Thoracic aorta (tissue), 2 donors: Measurements from ENCODE around the gene RAB37. TPM values are rescaled to one million over a fixed set of nuclear protein-coding genes. Genes with fewer than 3 reads are reported as not detected.
A peak's percentile ranks its signal among the peaks of the same experiment; 100 is the strongest.

Source experiments
- ATAC-seq: fragments of 150-250 bp; one replicate; pipeline ENCODE4 v1.8.0; 2017; ENCODE audit warnings: low read depth; ENCODE audit not compliant: insufficient number of reproducible peaks, low FRiP score
- DNase-seq: peaks from one replicate; pipeline ENCODE4 v3.0.0-alpha.2; 2020; ENCODE audit warnings: low spot score
- H3K27ac ChIP-seq, 2 donors: fragments of 200-600 bp; sonication (generic); 1 replicate in 1 of 2; 2 replicates in 1 of 2; pipeline ENCODE4 v1.5.1; 2016; ENCODE audit warnings: mild to moderate bottlenecking in 2 of 2, moderate library complexity in 2 of 2
- H3K27me3 ChIP-seq: fragments of 200-600 bp; sonication (generic); replicated peaks from 2 replicates; pipeline ENCODE4 v1.6.0; 2016; ENCODE audit warnings: mild to moderate bottlenecking; ENCODE audit not compliant: insufficient read depth
- H3K36me3 ChIP-seq: fragments of 200-600 bp; sonication (generic); one replicate; pipeline ENCODE4 v1.5.1; 2016
- H3K4me1 ChIP-seq, 2 donors: fragments of 200-600 bp; sonication (generic); 1 replicate in 1 of 2; 2 replicates in 1 of 2; pipeline versions ENCODE4 v1.5.1 to v1.6.0; 2016; ENCODE audit warnings: low read depth in 2 of 2, mild to moderate bottlenecking in 1 of 2; ENCODE audit not compliant: control insufficient read depth in 1 of 2
- H3K4me3 ChIP-seq: fragments of 200-600 bp; sonication (generic); 2 replicates; pipeline ENCODE4 v1.5.1; 2016; ENCODE audit warnings: mild to moderate bottlenecking
- H3K9me3 ChIP-seq: fragments of 200-600 bp; sonication (generic); 2 replicates; pipeline ENCODE4 v1.5.1; 2016
- CTCF ChIP-seq: fragments of 200-600 bp; sonication (generic); IDR thresholded peaks from one replicate; pipeline ENCODE4 v1.5.1; 2019; ENCODE audit warnings: antibody characterized with exemption
- total RNA-seq, 2 donors: library from RNA; depleted of rRNA; stranded (reverse); fragments of >200 nt; gene quantifications; one replicate each; pipeline versions ENCODE4 v1.1.0 to v1.2.3, GENCODE V29; 2016

Gene RAB37
- total RNA-seq, 2 donors from 2014 or later = 2.2 to 3.2 TPM

- ATAC-seq (no peak), DNase-seq (no peak)
- no peak overlapping the region for H3K4me3 ChIP-seq
- TF ChIP-seq CTCF = no peak
- H3K36me3 ChIP-seq = no peaks in the 10 kb centered on the region
- no peaks in the 10 kb centered on the region for H3K9me3 ChIP-seq
- peaks cover 15 to 25% of the 10 kb centered on the region in 2 donors for H3K4me1 ChIP-seq
- peak overlapping the region in 1 of 2 donors; percentile 26 for H3K27ac ChIP-seq
- no peaks in the 10 kb centered on the region for H3K27me3 ChIP-seq
These were observed 42.4 kb downstream of the RAB37 start for GRCh38 chr17:74779501-74779900.

- no peak for ATAC-seq
- no peaks in the 10 kb centered on the region for H3K9me3 ChIP-seq
- no peaks in the 10 kb centered on the region for H3K36me3 ChIP-seq
- no peak for DNase-seq
- peaks cover 15 to 21% of the 10 kb centered on the region in 2 donors for H3K4me1 ChIP-seq
- peak overlapping the region in 1 of 2 donors; percentile 26 for H3K27ac ChIP-seq
- no peaks in the 10 kb centered on the region for H3K27me3 ChIP-seq
- no peak overlapping the region for H3K4me3 ChIP-seq
- TF ChIP-seq CTCF = no peak
These were observed 42.9 kb downstream of the RAB37 start for GRCh38 chr17:74779948-74780400.

GRCh38 chr17:74780443-74781238 lies 43.6 kb downstream of the RAB37 start:
- TF ChIP-seq CTCF = no peak
- no peaks in the 10 kb centered on the region for H3K36me3 ChIP-seq
- H3K27ac ChIP-seq = no peak overlapping the region
- ATAC-seq = no peak
- H3K4me3 ChIP-seq = no peak overlapping the region
- DNase-seq = no peak
- H3K27me3 ChIP-seq = no peaks in the 10 kb centered on the region
- peaks cover 9 to 14% of the 10 kb centered on the region in 2 donors for H3K4me1 ChIP-seq
- no peaks in the 10 kb centered on the region for H3K9me3 ChIP-seq

- H3K27ac ChIP-seq = no peak overlapping the region
- no peak for DNase-seq
- TF ChIP-seq CTCF = no peak
- peaks cover 7% of the 10 kb centered on the region for H3K36me3 ChIP-seq
- no peak for ATAC-seq
- H3K9me3 ChIP-seq = no peaks in the 10 kb centered on the region
- H3K27me3 ChIP-seq = no peaks in the 10 kb centered on the region
- peaks cover 0 to 4% of the 10 kb centered on the region in 2 donors for H3K4me1 ChIP-seq
- no peak overlapping the region for H3K4me3 ChIP-seq
These were observed 45.5 kb downstream of the RAB37 start for GRCh38 chr17:74782571-74782970.

- ATAC-seq = no peak
- no peaks in the 10 kb centered on the region for H3K4me1 ChIP-seq
- no peaks in the 10 kb centered on the region for H3K9me3 ChIP-seq
- H3K36me3 ChIP-seq = peaks cover 7% of the 10 kb centered on the region
- H3K27me3 ChIP-seq = no peaks in the 10 kb centered on the region
- no peak for TF ChIP-seq CTCF
- no peak overlapping the region for H3K4me3 ChIP-seq
- DNase-seq = no peak
- no peak overlapping the region for H3K27ac ChIP-seq
These were observed 47.2 kb downstream of the RAB37 start for GRCh38 chr17:74784125-74784810.
